ENCODE data around the gene GPR78.
A peak's percentile ranks its signal among the peaks of the same experiment; 100 is the strongest.

The GPR78 gene

DNA sequence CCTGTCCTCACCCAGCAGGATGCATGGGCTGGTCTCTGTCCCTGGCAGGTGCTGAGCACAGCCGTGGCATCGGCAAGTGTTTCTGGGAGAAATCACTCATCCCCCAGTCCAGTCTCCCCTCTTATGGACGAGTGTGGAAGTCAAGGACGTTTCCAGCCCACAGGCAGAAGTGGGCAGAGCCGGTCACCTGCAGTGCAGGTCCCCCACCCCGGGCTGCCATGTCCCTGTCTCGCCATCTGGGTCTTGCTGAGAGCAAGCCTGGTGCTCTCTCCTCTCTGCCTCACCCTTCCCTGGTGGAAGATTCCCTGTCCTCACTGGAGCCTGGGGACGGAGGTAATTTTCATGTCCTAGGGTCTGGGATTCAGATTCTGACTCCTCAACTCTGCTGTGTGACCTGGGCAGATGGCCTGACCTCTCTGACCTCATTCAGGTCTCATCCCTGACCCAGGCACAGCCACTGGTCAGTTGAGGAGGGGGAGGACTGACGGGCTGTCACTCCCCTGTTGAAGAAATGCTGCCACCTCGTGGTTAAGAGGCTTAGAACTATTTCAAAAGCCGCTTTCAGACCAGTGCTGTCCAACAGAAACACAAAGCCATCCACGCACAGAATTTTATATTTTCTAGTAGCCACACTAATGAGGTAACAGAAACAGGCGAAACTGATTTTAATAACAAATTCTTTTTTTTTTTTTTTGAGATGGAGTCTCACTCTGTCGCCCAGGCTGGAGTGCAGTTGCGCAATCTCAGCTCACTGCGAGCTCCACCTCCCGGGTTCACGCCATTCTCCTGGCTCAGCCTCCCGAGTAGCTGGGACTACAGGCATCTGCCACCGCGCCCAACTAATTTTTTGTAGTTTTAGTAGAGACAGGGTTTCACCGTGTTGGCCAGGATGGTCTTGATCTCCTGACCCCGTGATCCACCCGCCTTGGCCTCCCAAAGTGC is 14.2 kb downstream of the GPR78 start:
- H3K4me3 ChIP-seq (ENCODE audit: low read length): no peak overlapping the region
- DNase-seq (ENCODE audit: low read depth): peak; percentile 52
- TF ChIP-seq CTCF (IDR thresholded peaks at IDR 0.05; ENCODE audit: insufficient read depth, low read depth, low read length, missing control alignments): peak; percentile 62

- no peak for DNase-seq (ENCODE audit: low read depth)
- no peak overlapping the region for H3K4me3 ChIP-seq (ENCODE audit: low read length)
- TF ChIP-seq CTCF (IDR thresholded peaks at IDR 0.05; ENCODE audit: insufficient read depth, low read depth, low read length, missing control alignments): no peak
Measured at GRCh38 chr4:8595237-8596087, 15.3 kb downstream of the GPR78 start.

- no peak for DNase-seq (ENCODE audit: low read depth)
- no peak for TF ChIP-seq CTCF (IDR thresholded peaks at IDR 0.05; ENCODE audit: insufficient read depth, low read depth, low read length, missing control alignments)
- H3K4me3 ChIP-seq (ENCODE audit: low read length): no peak overlapping the region
Measured at GRCh38 chr4:8596891-8597290, 16.7 kb downstream of the GPR78 start.

DNA sequence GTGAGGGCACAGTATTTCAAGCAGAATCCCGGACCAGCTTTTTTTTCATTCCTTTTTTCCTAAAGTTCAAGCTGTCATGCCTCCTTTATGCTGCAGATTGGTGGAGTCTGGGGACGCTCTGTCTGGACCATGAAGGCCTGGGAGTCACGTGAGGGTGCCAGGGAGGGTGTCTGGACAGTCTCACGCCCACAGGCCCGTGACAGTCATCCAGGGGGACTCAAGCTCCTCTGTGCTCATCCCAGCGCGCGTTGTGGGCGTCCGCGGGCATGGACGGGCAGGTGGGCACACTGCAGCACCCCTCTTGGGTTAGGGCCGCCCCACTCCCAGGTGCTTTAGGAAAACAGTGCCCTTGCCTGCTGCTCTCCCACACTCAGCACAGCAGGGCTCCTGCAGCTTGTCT is 17.1 kb downstream of the GPR78 start:
- DNase-seq (ENCODE audit: low read depth): no peak
- TF ChIP-seq CTCF (IDR thresholded peaks at IDR 0.05; ENCODE audit: insufficient read depth, low read depth, low read length, missing control alignments): no peak
- H3K4me3 ChIP-seq (ENCODE audit: low read length): no peak overlapping the region

- H3K4me3 ChIP-seq (ENCODE audit: low read length): no peak overlapping the region
- TF ChIP-seq CTCF (IDR thresholded peaks at IDR 0.05; ENCODE audit: insufficient read depth, low read depth, low read length, missing control alignments): no peak
Measured at GRCh38 chr4:8597791-8598190, 17.6 kb downstream of the GPR78 start.

DNA sequence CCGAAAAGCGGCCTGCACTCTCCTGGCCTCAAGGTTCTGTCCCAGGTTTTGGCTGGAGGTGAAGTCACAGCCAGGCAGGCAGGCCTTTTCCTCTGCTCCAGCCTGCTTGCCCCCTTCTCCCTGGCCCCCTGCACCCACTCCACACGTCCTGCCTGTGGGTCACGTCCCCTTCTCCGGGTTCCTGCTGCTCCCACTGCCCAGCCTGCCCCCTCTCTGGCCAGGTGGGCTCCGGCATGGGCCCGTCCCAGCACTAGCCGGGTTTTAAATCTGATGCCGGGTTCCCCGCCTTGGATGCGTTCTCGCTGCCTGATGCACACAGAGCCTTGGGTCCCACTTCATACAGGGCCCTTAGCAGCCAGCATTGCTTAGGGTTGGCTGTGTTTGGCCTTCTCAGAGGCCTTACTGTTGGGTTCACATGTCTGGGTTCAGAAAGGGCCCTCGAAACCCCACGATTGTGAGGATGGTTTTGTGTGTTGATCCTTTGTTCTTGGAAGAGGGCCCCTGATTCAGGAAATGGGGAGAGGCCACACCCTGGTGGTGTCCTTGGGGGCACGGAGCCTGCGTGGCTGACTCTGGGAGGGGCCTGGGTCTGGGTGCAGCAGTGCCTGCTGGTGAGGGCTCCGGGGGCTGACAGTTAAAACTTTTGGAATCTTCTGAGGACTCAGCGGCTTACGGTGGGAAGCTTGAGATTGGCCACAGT is 18.3 kb downstream of the GPR78 start:
- TF ChIP-seq CTCF (IDR thresholded peaks at IDR 0.05; ENCODE audit: insufficient read depth, low read depth, low read length, missing control alignments): no peak
- DNase-seq (ENCODE audit: low read depth): no peak
- no peak overlapping the region for H3K4me3 ChIP-seq (ENCODE audit: low read length)

More at GRCh38 chr4:8597791-8598190, 17.6 kb downstream of the GPR78 start:
- DNase-seq (ENCODE audit: low read depth): no peak
